Vagina (tissue), 2 donors: Measurements from ENCODE around the gene CNOT6.
"Not testable (repeated sequence)": the region's sequence is repeated elsewhere in the genome, so short reads cannot be mapped to it uniquely, and the experiment has no call there.

Experiments
- POLR2A ChIP-seq, 2 donors: fragments of 450-650 bp; IDR thresholded peaks; one replicate each; pipeline ENCODE4 v1.6.1; 2017; ENCODE audit warnings: antibody characterized with exemption in 2 of 2, mild to moderate bottlenecking in 2 of 2, moderate library complexity in 2 of 2
- POLR2AphosphoS5 ChIP-seq, 2 donors: sonication (generic); formaldehyde crosslinking; IDR thresholded peaks; one replicate each; pipeline ENCODE4 v1.9.0; 2017; ENCODE audit warnings: antibody characterized with exemption in 2 of 2, mild to moderate bottlenecking in 2 of 2, low read depth in 1 of 2; ENCODE audit not compliant: insufficient read depth in 1 of 2
- TF ChIP-seq, protein P1 (sequence below), 3 experiments: fragments of 450-650 bp in 2 of 3; fragments of 200-600 bp in 1 of 3; sonication (generic) in 1 of 3; IDR thresholded peaks; one replicate each; pipeline ENCODE4 v1.5.1; 2017 to 2019; ENCODE audit warnings: antibody characterized with exemption in 3 of 3, mild to moderate bottlenecking in 2 of 3, moderate library complexity in 2 of 3

DNA sequence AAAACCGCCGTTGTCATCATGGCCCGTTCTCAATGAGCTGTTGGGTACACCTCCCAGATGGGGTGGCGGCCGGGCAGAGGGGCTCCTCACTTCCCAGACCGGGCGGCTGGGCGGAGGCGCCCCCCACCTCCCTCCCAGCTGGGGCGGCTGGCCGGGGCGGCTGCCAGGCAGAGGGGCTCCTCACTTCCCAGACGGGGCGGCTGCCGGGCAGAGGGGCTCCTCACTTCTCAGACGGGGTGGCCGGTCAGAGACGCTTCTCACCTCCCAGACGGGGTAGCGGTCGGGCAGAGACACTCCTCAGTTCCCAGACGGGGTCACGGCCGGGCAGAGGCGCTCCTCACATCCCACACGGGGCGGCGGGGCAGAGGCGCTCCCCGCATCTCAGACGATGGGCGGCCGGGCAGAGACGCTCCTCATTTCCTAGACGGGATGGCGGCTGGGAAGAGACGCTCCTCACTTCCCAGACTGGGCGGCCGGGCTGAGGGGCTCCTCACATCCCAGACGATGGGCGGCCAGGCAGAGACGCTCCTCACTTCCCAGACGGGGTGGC, 36.9 kb downstream of the CNOT6 start:
- TF ChIP-seq, protein P1, sequence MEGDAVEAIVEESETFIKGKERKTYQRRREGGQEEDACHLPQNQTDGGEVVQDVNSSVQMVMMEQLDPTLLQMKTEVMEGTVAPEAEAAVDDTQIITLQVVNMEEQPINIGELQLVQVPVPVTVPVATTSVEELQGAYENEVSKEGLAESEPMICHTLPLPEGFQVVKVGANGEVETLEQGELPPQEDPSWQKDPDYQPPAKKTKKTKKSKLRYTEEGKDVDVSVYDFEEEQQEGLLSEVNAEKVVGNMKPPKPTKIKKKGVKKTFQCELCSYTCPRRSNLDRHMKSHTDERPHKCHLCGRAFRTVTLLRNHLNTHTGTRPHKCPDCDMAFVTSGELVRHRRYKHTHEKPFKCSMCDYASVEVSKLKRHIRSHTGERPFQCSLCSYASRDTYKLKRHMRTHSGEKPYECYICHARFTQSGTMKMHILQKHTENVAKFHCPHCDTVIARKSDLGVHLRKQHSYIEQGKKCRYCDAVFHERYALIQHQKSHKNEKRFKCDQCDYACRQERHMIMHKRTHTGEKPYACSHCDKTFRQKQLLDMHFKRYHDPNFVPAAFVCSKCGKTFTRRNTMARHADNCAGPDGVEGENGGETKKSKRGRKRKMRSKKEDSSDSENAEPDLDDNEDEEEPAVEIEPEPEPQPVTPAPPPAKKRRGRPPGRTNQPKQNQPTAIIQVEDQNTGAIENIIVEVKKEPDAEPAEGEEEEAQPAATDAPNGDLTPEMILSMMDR (IDR thresholded peaks at IDR 0.05) = not testable (repeated sequence)
- not testable (repeated sequence) for TF ChIP-seq POLR2AphosphoS5 (IDR thresholded peaks at IDR 0.05; ENCODE audit: insufficient read depth in 1 of 2, low read depth in 1 of 2); POLR2A (IDR thresholded peaks at IDR 0.05)
